HEK293 (cell line): Measurements from ENCODE around the gene KRTAP10-10.

ENCODE experiments used
- CTCF ChIA-PET: fragments of 350-600 bp; formaldehyde crosslinking; extraction: SDS; loops from one replicate; lab custom pipeline; 2021; ENCODE audit warnings: antibody characterized with exemption; lab: Yijun Ruan, JAX
- POLR2A ChIA-PET: fragments of 300-600 bp; formaldehyde crosslinking; extraction: SDS; loops from one replicate; lab custom pipeline; 2020; ENCODE audit warnings: antibody characterized with exemption, inconsistent platforms; lab: Yijun Ruan, JAX
- H3K27ac ChIP-seq: fragments of 200-500 bp; sonication (Bioruptor generic); 2 replicates; pipeline ENCODE4 v1.5.1; 2014; ENCODE audit warnings: low read depth, low read length, control low read depth, inconsistent platforms; ENCODE audit errors: extremely low read depth
- H3K36me3 ChIP-seq, 2 experiments: fragments of 200-500 bp in 1 of 2; sonication (Bioruptor generic) in 1 of 2; 1 replicate in 1 of 2; 2 replicates in 1 of 2; pipeline ENCODE4 v1.5.1; 2014 to 2017; ENCODE audit warnings: inconsistent platforms in 2 of 2, low read length in 2 of 2; ENCODE audit not compliant: control insufficient read depth in 2 of 2, insufficient read depth in 1 of 2
- H3K4me1 ChIP-seq: fragments of 200-500 bp; sonication (Bioruptor generic); 2 replicates; pipeline ENCODE4 v1.5.1; 2014; ENCODE audit warnings: mild to moderate bottlenecking, low read length, inconsistent platforms; ENCODE audit not compliant: control insufficient read depth, insufficient read depth
- H3K4me3 ChIP-seq: 2 replicates; pipeline ENCODE4 v1.5.1; 2011; ENCODE audit warnings: low read depth, mild to moderate bottlenecking, control low read depth, low read length, moderate library complexity
- H3K9me3 ChIP-seq: fragments of 200-500 bp; sonication (Bioruptor generic); 2 replicates; pipeline ENCODE4 v1.5.1; 2014; ENCODE audit warnings: low read depth, low read length, inconsistent platforms; ENCODE audit not compliant: control insufficient read depth, insufficient read depth
- GLI2 ChIP-seq: fragments of 450-650 bp; formaldehyde crosslinking; IDR thresholded peaks from 2 replicates; pipeline ENCODE4; 2017; ENCODE audit warnings: missing biosample characterization, missing genetic modification characterization, low read depth, borderline replicate concordance
- SALL2 ChIP-seq: fragments of 450-650 bp; formaldehyde crosslinking; IDR thresholded peaks from 2 replicates; pipeline ENCODE4 v1.5.0; 2017; ENCODE audit warnings: missing biosample characterization, mild to moderate bottlenecking, missing genetic modification characterization, borderline replicate concordance
- SETDB1 ChIP-seq: IDR thresholded peaks from one replicate; pipeline ENCODE4 v1.6.1; 2017; ENCODE audit warnings: mild to moderate bottlenecking, low read length, moderate library complexity, mixed read lengths; ENCODE audit not compliant: insufficient read length
- SP7 ChIP-seq: fragments of 450-650 bp; formaldehyde crosslinking; IDR thresholded peaks from 2 replicates; pipeline ENCODE4 v1.5.1; 2016; ENCODE audit warnings: missing biosample characterization, missing genetic modification characterization
- ZBTB7A ChIP-seq: fragments of 450-650 bp; formaldehyde crosslinking; IDR thresholded peaks from 2 replicates; pipeline ENCODE4 v1.5.1; 2016; ENCODE audit warnings: low read depth, missing biosample characterization, missing genetic modification characterization
- ZNF155 ChIP-seq: fragments of 450-650 bp; formaldehyde crosslinking; IDR thresholded peaks from 2 replicates; pipeline ENCODE4 v1.5.1; 2016; ENCODE audit warnings: missing biosample characterization, missing genetic modification characterization
- ZNF248 ChIP-seq: fragments of 450-650 bp; formaldehyde crosslinking; IDR thresholded peaks from 2 replicates; pipeline ENCODE4 v1.5.1; 2017; ENCODE audit warnings: missing biosample characterization, missing genetic modification characterization
- ZNF274 ChIP-seq, 2 experiments: fragments of 200-500 bp in 1 of 2; fragments of 450-650 bp in 1 of 2; sonication (Bioruptor generic) in 1 of 2; formaldehyde crosslinking in 1 of 2; IDR thresholded peaks; 2 replicates each; pipeline versions ENCODE4 v1.5.1 to v1.6.1; 2014 to 2016; ENCODE audit warnings: borderline replicate concordance in 1 of 2, inconsistent platforms in 1 of 2, low read length in 1 of 2, missing biosample characterization in 1 of 2, missing genetic modification characterization in 1 of 2
- ZNF510 ChIP-seq: fragments of 450-650 bp; formaldehyde crosslinking; IDR thresholded peaks from 2 replicates; pipeline ENCODE4 v1.5.1; 2018; ENCODE audit warnings: mild to moderate bottlenecking, missing genetic modification characterization, missing biosample characterization; ENCODE audit not compliant: insufficient replicate concordance
- ZNF514 ChIP-seq: fragments of 450-650 bp; formaldehyde crosslinking; IDR thresholded peaks from 2 replicates; pipeline ENCODE4 v1.5.1; 2016; ENCODE audit warnings: missing biosample characterization, missing genetic modification characterization
- ZNF558 ChIP-seq: fragments of 450-650 bp; formaldehyde crosslinking; IDR thresholded peaks from 2 replicates; pipeline ENCODE4 v1.5.1; 2016; ENCODE audit warnings: missing biosample characterization, missing genetic modification characterization
- ZNF585B ChIP-seq: fragments of 450-650 bp; formaldehyde crosslinking; IDR thresholded peaks from 2 replicates; pipeline ENCODE4 v1.5.1; 2016; ENCODE audit warnings: missing biosample characterization, missing genetic modification characterization
- ZNF645 ChIP-seq: fragments of 450-650 bp; formaldehyde crosslinking; IDR thresholded peaks from 2 replicates; pipeline ENCODE4; 2016; ENCODE audit warnings: missing biosample characterization, missing genetic modification characterization
- ZNF658 ChIP-seq: fragments of 450-650 bp; formaldehyde crosslinking; IDR thresholded peaks from 2 replicates; pipeline ENCODE4; 2016; ENCODE audit warnings: missing biosample characterization, missing genetic modification characterization
- ZNF692 ChIP-seq: fragments of 450-650 bp; formaldehyde crosslinking; IDR thresholded peaks from 2 replicates; pipeline ENCODE4 v1.5.1; 2016; ENCODE audit warnings: missing biosample characterization, missing genetic modification characterization
- ZNF776 ChIP-seq: fragments of 450-650 bp; formaldehyde crosslinking; IDR thresholded peaks from 2 replicates; pipeline ENCODE4 v1.5.0; 2017; ENCODE audit warnings: missing biosample characterization, missing genetic modification characterization, borderline replicate concordance
- TF ChIP-seq, protein P1 (sequence below): fragments of 450-650 bp; formaldehyde crosslinking; IDR thresholded peaks from 2 replicates; pipeline ENCODE4 v1.5.1; 2017; ENCODE audit warnings: missing biosample characterization, missing genetic modification characterization
- TF ChIP-seq, protein P2 (sequence below): fragments of 450-650 bp; formaldehyde crosslinking; IDR thresholded peaks from 2 replicates; pipeline ENCODE4 v1.5.1; 2017; ENCODE audit warnings: missing biosample characterization, missing genetic modification characterization
- TF ChIP-seq, protein P3 (sequence below): fragments of 450-650 bp; formaldehyde crosslinking; IDR thresholded peaks from 2 replicates; pipeline ENCODE4 v1.5.1; 2016; ENCODE audit warnings: missing biosample characterization, missing genetic modification characterization

KRTAP10-10 gene

GRCh38 chr21:44666401-44667320 lies 29.5 kb downstream of the KRTAP10-10 start, which contains the start of gene KRTAP12-2:
Gene KRTAP12-2, minus strand, starts transcription at chr21:44666927. Its CDS starts 41 bp downstream, at chr21:44666886.
- ChIA-PET POLR2A (no interaction called here), CTCF (no interaction called here)
- H3K9me3 ChIP-seq, result no peaks in the 10 kb centered on the region; the same call in 1 of the 2 replicates
- H3K4me3 ChIP-seq, result no peak within 1 kb of the TSS
- no peak for TF ChIP-seq ZNF155 (tag by site-specific recombination)
- TF ChIP-seq ZNF692 (tag by site-specific recombination), result no peak
- TF ChIP-seq, protein P1, sequence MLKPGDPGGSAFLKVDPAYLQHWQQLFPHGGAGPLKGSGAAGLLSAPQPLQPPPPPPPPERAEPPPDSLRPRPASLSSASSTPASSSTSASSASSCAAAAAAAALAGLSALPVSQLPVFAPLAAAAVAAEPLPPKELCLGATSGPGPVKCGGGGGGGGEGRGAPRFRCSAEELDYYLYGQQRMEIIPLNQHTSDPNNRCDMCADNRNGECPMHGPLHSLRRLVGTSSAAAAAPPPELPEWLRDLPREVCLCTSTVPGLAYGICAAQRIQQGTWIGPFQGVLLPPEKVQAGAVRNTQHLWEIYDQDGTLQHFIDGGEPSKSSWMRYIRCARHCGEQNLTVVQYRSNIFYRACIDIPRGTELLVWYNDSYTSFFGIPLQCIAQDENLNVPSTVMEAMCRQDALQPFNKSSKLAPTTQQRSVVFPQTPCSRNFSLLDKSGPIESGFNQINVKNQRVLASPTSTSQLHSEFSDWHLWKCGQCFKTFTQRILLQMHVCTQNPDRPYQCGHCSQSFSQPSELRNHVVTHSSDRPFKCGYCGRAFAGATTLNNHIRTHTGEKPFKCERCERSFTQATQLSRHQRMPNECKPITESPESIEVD, result no peak
- TF ChIP-seq GLI2 (tag by site-specific recombination), result no peak
- TF ChIP-seq, protein P2, sequence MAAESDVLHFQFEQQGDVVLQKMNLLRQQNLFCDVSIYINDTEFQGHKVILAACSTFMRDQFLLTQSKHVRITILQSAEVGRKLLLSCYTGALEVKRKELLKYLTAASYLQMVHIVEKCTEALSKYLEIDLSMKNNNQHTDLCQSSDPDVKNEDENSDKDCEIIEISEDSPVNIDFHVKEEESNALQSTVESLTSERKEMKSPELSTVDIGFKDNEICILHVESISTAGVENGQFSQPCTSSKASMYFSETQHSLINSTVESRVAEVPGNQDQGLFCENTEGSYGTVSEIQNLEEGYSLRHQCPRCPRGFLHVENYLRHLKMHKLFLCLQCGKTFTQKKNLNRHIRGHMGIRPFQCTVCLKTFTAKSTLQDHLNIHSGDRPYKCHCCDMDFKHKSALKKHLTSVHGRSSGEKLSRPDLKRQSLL (tag by site-specific recombination), result no peak
- no peak for TF ChIP-seq ZNF585B
- TF ChIP-seq ZNF514, result no peak
- no peak for TF ChIP-seq SALL2 (tag by site-specific recombination)
- no peak for TF ChIP-seq SP7 (tag by site-specific recombination)
- TF ChIP-seq ZNF248 (tag by site-specific recombination), result no peak
- TF ChIP-seq ZNF274 (IDR thresholded peaks at IDR 0.05; ENCODE audit: low read length), result no peak
- TF ChIP-seq ZNF274 (tag by site-specific recombination; IDR thresholded peaks at IDR 0.05; ENCODE audit: borderline replicate concordance), result no peak
- no peak for TF ChIP-seq ZNF510 (tag by site-specific recombination)
- TF ChIP-seq ZNF776 (tag by site-specific recombination), result no peak
- no peak for TF ChIP-seq ZNF658 (tag by site-specific recombination)
- no peak for TF ChIP-seq ZNF645 (tag by site-specific recombination)
- no peak for TF ChIP-seq ZBTB7A (tag by site-specific recombination)
- TF ChIP-seq SETDB1, result no peak
- no peak for TF ChIP-seq ZNF558 (tag by site-specific recombination)
- TF ChIP-seq, protein P3, sequence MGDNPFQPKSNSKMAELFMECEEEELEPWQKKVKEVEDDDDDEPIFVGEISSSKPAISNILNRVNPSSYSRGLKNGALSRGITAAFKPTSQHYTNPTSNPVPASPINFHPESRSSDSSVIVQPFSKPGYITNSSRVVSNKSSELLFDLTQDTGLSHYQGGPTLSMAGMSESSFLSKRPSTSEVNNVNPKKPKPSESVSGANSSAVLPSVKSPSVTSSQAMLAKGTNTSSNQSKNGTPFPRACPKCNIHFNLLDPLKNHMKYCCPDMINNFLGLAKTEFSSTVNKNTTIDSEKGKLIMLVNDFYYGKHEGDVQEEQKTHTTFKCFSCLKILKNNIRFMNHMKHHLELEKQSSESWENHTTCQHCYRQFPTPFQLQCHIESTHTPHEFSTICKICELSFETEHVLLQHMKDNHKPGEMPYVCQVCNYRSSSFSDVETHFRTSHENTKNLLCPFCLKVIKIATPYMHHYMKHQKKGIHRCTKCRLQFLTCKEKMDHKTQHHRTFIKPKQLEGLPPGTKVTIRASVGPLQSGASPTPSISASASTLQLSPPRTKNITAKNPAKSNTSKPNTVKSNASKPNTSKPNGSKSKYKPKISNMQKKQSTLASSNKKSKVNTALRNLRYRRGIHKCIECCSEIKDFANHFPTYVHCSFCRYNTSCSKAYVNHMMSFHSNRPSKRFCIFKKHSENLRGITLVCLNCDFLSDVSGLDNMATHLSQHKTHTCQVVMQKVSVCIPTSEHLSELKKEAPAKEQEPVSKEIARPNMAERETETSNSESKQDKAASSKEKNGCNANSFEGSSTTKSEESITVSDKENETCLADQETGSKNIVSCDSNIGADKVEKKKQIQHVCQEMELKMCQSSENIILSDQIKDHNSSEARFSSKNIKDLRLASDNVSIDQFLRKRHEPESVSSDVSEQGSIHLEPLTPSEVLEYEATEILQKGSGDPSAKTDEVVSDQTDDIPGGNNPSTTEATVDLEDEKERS, result no peak
- H3K4me1 ChIP-seq, result no peaks in the 10 kb centered on the region
- no peaks in the 10 kb centered on the region for H3K36me3 ChIP-seq
- H3K27ac ChIP-seq, result no peak within 1 kb of the TSS
